Measurements from ENCODE around the gene PLEKHG7.
"Not testable (repeated sequence)": the region's sequence is repeated elsewhere in the genome, so short reads cannot be mapped to it uniquely, and the experiment has no call there.

The PLEKHG7 gene

GRCh38 chr12:92753976-92754885, 51.4 kb downstream of the PLEKHG7 start:
- no peak for DNase-seq

GRCh38 chr12:92756898-92757596, 54.3 kb downstream of the PLEKHG7 start:
- no peak for DNase-seq

GRCh38 chr12:92757597-92758121, 54.9 kb downstream of the PLEKHG7 start:
- no peak for DNase-seq

GRCh38 chr12:92759634-92760268, 57.0 kb downstream of the PLEKHG7 start:
- peak; percentile 23 for DNase-seq

DNA sequence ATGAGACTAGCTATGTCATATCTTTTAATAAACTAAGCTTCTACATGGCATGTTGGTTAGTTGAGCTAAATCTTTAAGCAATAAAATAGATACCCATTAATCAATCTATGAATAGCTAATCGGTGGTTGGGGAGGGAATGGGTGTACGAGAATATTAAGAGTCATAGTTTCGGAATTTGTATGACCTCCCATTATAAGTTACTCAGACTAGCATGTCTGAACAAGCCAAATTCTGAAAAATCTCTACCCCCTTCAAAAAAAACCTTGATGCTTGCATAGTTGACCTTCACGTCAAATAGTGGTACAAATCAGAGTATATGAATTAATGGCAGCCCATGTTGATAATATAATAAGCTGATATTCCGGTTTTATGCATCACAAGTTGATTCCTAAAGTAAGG, 60.0 kb downstream of the PLEKHG7 start:
- no peak for DNase-seq

DNA sequence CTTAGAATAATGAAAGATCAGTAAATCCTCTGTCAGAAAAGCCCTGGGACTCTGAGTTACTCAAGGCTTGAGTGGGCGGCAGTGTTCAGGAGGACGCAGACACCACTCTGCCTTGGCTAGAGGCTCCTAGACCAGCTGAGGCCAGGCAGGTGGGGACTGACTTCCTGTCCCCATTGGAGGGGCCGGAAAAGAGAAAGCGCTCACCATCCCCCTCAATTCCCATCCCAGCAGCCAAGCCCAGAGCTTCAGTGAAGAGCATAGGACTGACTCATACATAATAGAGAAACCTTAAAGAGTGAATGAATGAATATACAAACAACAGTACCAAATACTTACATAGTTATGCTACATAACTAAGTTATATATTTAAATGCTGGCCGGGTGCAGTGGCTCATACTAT, 62.0 kb downstream of the PLEKHG7 start:
- no peak for DNase-seq

- no peak for DNase-seq
Measured at GRCh38 chr12:92765871-92766270, 63.1 kb downstream of the PLEKHG7 start.

DNA sequence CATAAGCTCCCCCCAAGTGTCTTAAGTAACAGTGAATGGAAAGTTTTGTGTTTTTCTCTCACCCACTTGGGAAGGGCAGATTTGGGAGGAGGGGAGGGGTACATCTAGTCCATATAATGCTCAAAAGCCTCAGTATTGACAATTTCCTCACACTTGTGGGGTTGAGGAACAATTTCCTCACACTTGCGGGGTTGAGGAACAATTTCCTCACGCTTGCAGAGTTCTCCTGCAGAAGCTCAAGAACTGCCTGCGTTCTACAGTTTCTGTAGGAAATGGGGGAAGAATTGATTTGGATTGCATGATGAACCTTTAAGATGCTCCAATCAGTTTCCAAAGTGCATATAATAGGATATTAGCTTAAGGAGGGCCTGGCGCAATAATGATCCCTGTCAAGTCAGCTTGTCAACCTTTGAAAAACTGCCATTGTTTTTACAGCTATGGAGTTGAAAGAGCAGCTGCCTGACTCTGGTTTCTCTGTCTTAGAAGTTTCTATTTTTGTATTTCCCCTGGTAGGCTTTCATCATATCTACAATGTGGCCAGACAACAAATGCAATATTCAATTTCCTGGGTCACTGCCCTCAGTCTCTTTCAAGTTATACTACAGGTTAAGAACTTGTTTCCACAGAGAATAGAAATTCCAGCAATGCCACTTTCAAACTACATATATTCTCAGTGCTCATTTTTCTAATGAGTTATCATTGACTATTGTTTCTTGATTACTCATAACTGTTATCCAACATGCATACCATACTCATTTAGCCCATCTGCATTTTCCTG, 66.5 kb downstream of the PLEKHG7 start:
- DNase-seq, result peak; percentile 19

- peak; percentile 36 for DNase-seq
Measured at GRCh38 chr12:92771001-92771400, 68.2 kb downstream of the PLEKHG7 start.

- no peak for DNase-seq
Measured at GRCh38 chr12:92775416-92775815, 72.6 kb downstream of the PLEKHG7 start.

- no peak for DNase-seq
Measured at GRCh38 chr12:92778525-92778924, 75.7 kb downstream of the PLEKHG7 start.

DNA sequence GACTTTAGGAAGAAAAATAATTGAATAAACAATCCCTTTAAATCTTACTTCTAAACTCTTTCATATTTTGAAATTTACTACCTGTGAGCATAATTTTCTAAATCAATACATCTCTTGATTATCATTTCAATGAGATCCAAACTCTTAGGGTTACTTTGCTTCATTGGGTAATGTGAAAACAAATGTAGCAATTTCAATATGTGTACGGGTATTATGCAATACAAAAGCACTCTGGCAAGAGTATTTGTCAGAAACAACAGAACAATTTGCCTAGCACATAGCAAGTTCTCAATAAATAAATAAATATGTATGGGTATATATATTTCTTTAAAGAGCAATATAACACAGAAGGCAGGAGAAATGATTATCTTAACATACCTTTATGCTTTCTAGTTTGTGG, 77.1 kb downstream of the PLEKHG7 start:
- DNase-seq, result no peak

DNA sequence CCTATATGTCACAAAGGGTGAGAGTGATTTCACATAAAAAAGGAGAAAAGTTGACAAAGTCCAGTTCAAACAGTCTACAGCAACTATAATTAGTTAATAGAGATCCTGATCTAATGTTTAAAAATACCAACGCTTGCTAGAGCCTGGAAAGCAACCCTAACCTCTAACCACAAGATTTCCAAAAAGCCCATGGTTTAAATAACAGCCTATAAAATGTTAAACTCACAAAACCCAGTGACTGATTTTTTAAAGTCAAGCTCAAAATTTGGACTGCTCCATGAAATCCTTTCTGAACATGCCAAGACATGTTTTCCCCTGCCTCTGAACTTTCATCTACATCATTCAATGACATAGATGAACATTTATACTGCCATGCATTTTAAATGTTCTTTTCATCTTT, 81.6 kb downstream of the PLEKHG7 start:
- DNase-seq, result no peak

- DNase-seq, result peak; percentile 50
Measured at GRCh38 chr12:92784797-92785562, 82.2 kb downstream of the PLEKHG7 start.

DNA sequence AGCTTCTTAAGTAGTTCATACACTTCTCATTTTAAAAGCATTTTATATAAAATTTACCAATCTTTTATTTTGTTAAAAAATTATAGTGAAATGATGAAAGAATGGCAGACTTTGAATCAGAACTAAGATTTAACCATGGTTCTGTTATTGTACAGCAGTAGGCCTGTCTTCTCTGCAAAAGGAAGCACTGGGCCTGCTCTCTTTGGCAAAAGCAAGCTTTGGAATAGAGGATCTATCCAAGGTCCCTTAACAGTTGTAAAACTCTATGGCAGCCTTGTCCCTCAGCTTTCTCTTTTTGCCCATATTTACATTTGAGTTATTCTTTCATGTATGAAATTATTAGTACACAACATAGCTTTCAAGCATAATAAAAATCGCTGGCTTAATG, 82.8 kb downstream of the PLEKHG7 start:
- DNase-seq, result no peak

DNA sequence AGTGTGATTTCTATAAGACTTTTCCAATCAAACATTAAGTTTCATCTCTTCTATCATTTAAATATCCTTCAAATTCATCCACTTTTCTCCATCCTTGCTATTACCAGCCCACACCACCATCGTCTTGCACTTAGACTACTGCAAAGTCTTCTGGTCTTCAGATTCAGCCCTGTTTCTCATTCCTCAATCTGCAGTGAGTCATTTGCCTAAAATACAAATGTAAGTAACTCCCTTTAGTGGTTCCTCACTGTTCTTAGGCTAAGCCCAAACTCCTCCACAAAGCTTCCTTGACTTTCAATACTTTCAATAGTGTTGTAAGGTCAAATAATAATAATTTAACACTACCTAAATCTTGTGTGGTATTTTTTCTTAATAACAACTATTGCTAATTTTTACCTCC, 83.3 kb downstream of the PLEKHG7 start:
- peak; percentile 38 for DNase-seq

GRCh38 chr12:92794356-92794755, 91.6 kb downstream of the PLEKHG7 start:
- not testable (repeated sequence) for DNase-seq

DNA sequence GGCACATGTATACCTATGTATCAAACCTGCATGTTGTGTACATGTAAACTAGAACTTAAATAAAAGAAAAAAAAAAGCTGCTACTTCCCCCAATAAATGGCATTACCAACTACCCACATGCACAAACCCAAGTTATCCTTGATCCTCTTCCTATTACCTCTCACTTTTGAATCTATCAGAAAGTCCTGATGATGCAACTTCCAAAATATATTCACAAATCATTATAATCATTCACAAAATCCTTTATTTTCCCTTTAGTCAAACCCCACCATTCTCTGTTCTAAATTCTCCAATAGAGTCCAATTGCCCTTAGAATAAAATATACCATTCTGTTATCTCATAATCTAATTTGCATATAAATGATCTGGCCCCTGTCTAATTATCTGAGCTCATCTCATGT, 92.0 kb downstream of the PLEKHG7 start:
- DNase-seq, result no peak

GRCh38 chr12:92796650-92797049, 93.9 kb downstream of the PLEKHG7 start:
- DNase-seq, result peak; percentile 1

- no peak for DNase-seq
Measured at GRCh38 chr12:92802906-92803305, 100.1 kb downstream of the PLEKHG7 start.

- DNase-seq, result no peak
Measured at GRCh38 chr12:92803903-92804302, 101.1 kb downstream of the PLEKHG7 start.

GRCh38 chr12:92810370-92810769, 107.6 kb downstream of the PLEKHG7 start:
- no peak for DNase-seq

Data from suppressor macrophage treated with lipopolysaccharide for 4 hours (primary cell).